HG03558 (cell line): ENCODE results near the gene FOXG1.

Experiments used
- ATAC-seq: cut with Tn5 transposase; IDR thresholded peaks from one replicate; pipeline ENCODE4 v1.9.1; 2021; ENCODE audit warnings: moderate number of reproducible peaks; ENCODE audit not compliant: unreplicated experiment; ENCODE audit errors: extremely low read depth

The FOXG1 gene

GRCh38 chr14:28774764-28775735, 8.5 kb downstream of the FOXG1 start:
- no peak for ATAC-seq

- ATAC-seq: no peak
These were observed 10.1 kb downstream of the FOXG1 start for GRCh38 chr14:28776482-28777266.

GRCh38 chr14:28777471-28778137, 11.0 kb downstream of the FOXG1 start:
- ATAC-seq: no peak

GRCh38 chr14:28778138-28779117, 11.8 kb downstream of the FOXG1 start:
- no peak for ATAC-seq

- no peak for ATAC-seq
These were observed 12.9 kb downstream of the FOXG1 start for GRCh38 chr14:28779456-28779855.

GRCh38 chr14:28780843-28781820, 14.5 kb downstream of the FOXG1 start:
- no peak for ATAC-seq

- no peak for ATAC-seq
These were observed 15.7 kb downstream of the FOXG1 start for GRCh38 chr14:28782301-28782700.

- no peak for ATAC-seq
These were observed 17.1 kb downstream of the FOXG1 start for GRCh38 chr14:28783664-28784063.

- ATAC-seq: no peak
These were observed 17.8 kb downstream of the FOXG1 start for GRCh38 chr14:28784096-28785048.

GRCh38 chr14:28785096-28785952, 18.7 kb downstream of the FOXG1 start:
- no peak for ATAC-seq

GRCh38 chr14:28807518-28807917, 40.9 kb downstream of the FOXG1 start:
- ATAC-seq: no peak

GRCh38 chr14:28813810-28814209, 47.2 kb downstream of the FOXG1 start:
- ATAC-seq: no peak
